Astrocyte (in vitro differentiated cells and primary cell): ENCODE data around the gene CTNNB1. TPM values are rescaled to one million over a fixed set of nuclear protein-coding genes. Genes with fewer than 3 reads are reported as not detected.

Experiments used
- DNase-seq: peaks from one replicate; pipeline ENCODE4 v3.0.0-alpha.2; 2010; ENCODE audit warnings: low read depth
- FAIRE-seq: peaks from 2 replicates; lab custom pipeline; 2011; peaks lifted over from hg19 to GRCh38; lab: Jason Lieb, UNC
- H2AFZ ChIP-seq: 2 replicates; pipeline ENCODE4 v1.6.0; 2012; ENCODE audit warnings: low read depth, low read length, inconsistent platforms
- H3K27ac ChIP-seq: 2 replicates; pipeline ENCODE4 v1.5.1; 2011; ENCODE audit warnings: low read depth, low read length, inconsistent platforms
- H3K27me3 ChIP-seq: 2 replicates; pipeline ENCODE4 v1.6.0; 2011; ENCODE audit warnings: low read length, inconsistent platforms; ENCODE audit not compliant: insufficient read depth
- H3K36me3 ChIP-seq: 2 replicates; pipeline ENCODE4 v1.5.1; 2011; ENCODE audit warnings: low read length, inconsistent platforms; ENCODE audit not compliant: insufficient read depth
- H3K4me1 ChIP-seq: 2 replicates; pipeline ENCODE4 v1.5.1; 2011; ENCODE audit warnings: low read length, inconsistent platforms; ENCODE audit not compliant: insufficient read depth
- H3K4me2 ChIP-seq: 2 replicates; pipeline ENCODE4 v1.6.0; 2012; ENCODE audit warnings: low read length, inconsistent platforms
- H3K4me3 ChIP-seq: 2 replicates; pipeline ENCODE4 v1.5.1; 2011; ENCODE audit warnings: low read depth, mild to moderate bottlenecking, low read length, inconsistent platforms; ENCODE audit not compliant: insufficient read depth
- H3K79me2 ChIP-seq: 2 replicates; pipeline ENCODE4 v1.6.0; 2012; ENCODE audit warnings: mild to moderate bottlenecking, low read length, inconsistent platforms; ENCODE audit not compliant: insufficient read depth
- H3K9ac ChIP-seq: 2 replicates; pipeline ENCODE4 v1.6.0; 2012; ENCODE audit warnings: mild to moderate bottlenecking, low read length, inconsistent platforms
- H3K9me3 ChIP-seq: 2 replicates; pipeline ENCODE4 v1.5.1; 2012; ENCODE audit warnings: low read depth, mild to moderate bottlenecking, low read length, inconsistent platforms; ENCODE audit not compliant: insufficient read depth
- H4K20me1 ChIP-seq: 2 replicates; pipeline ENCODE4 v1.6.0; 2012; ENCODE audit warnings: low read length, inconsistent platforms; ENCODE audit not compliant: insufficient read depth
- H3K27ac Mint-ChIP-seq: one replicate; pipeline ENCODE4 v1.8.0; 2021; ENCODE audit warnings: mild to moderate bottlenecking, mixed read lengths; ENCODE audit not compliant: unreplicated experiment
- H3K27me3 Mint-ChIP-seq: one replicate; pipeline ENCODE4 v1.8.0; 2021; ENCODE audit warnings: low read depth, mixed read lengths; ENCODE audit not compliant: unreplicated experiment
- H3K36me3 Mint-ChIP-seq: one replicate; pipeline ENCODE4 v1.8.0; 2021; ENCODE audit warnings: low read depth, mixed read lengths; ENCODE audit not compliant: unreplicated experiment
- H3K4me1 Mint-ChIP-seq: one replicate; pipeline ENCODE4 v1.8.0; 2021; ENCODE audit warnings: low read depth, mixed read lengths; ENCODE audit not compliant: unreplicated experiment
- H3K4me3 Mint-ChIP-seq: one replicate; pipeline ENCODE4 v1.8.0; 2021; ENCODE audit warnings: mild to moderate bottlenecking, moderate library complexity, mixed read lengths; ENCODE audit not compliant: unreplicated experiment
- H3K9me3 Mint-ChIP-seq: one replicate; pipeline ENCODE4 v1.8.0; 2021; ENCODE audit warnings: mild to moderate bottlenecking, mixed read lengths; ENCODE audit not compliant: unreplicated experiment
- EZH2 ChIP-seq: IDR thresholded peaks from 2 replicates; pipeline ENCODE4 v1.6.1; 2012; ENCODE audit warnings: mild to moderate bottlenecking, low read length, inconsistent platforms; ENCODE audit not compliant: insufficient read depth
- total RNA-seq: library from RNA; stranded (reverse); gene quantifications from 2 replicates; pipeline ENCODE4 v1.2.1, GENCODE V29; 2021
- TF ChIP-seq, protein P1 (sequence below): IDR thresholded peaks from 2 replicates; pipeline ENCODE4 v1.5.1; 2011; ENCODE audit warnings: low read depth, mild to moderate bottlenecking, inconsistent platforms, low read length, moderate library complexity; ENCODE audit not compliant: insufficient read depth

The CTNNB1 gene
- total RNA-seq, 1 donor from 2014 or later, result 656 TPM

DNA sequence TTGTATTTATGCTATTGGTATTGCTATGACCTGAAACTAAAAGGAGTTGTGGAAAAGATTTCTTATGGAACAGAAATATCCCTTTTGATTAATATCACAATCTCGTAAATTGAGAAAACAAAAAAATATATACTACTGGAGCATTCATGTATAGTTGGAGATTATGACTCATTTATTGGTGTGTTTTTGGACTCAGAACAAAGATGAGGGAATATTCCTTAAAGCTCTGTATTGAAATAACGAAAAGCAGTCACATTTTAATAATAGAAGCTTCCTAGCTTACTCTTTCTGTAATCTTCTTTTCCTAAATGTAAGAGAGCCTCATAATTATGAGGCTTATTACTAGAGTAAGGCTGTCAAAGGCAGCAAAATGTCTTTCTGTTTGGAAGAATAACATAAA is 14.3 kb downstream of the CTNNB1 start:
- DNase-seq, result no peak
- no peak overlapping the region for H3K27ac ChIP-seq
- no peaks in the 10 kb centered on the region for H3K9me3 ChIP-seq
- no peak overlapping the region for H3K9ac ChIP-seq
- peaks cover 100% of the 10 kb centered on the region for H3K79me2 ChIP-seq
- no peak overlapping the region for H2AFZ ChIP-seq
- Mint-ChIP-seq H3K4me3 (no peak overlapping the region), H3K27ac (no peak overlapping the region), H3K36me3 (no peaks in the 10 kb centered on the region), H3K9me3 (no peaks in the 10 kb centered on the region), H3K27me3 (no peaks in the 10 kb centered on the region), H3K4me1 (peaks cover 34% of the 10 kb centered on the region)
- peaks cover 98% of the 10 kb centered on the region for H4K20me1 ChIP-seq
- H3K4me1 ChIP-seq, result peaks cover 3% of the 10 kb centered on the region
- H3K4me2 ChIP-seq, result no peak overlapping the region
- TF ChIP-seq, protein P1, sequence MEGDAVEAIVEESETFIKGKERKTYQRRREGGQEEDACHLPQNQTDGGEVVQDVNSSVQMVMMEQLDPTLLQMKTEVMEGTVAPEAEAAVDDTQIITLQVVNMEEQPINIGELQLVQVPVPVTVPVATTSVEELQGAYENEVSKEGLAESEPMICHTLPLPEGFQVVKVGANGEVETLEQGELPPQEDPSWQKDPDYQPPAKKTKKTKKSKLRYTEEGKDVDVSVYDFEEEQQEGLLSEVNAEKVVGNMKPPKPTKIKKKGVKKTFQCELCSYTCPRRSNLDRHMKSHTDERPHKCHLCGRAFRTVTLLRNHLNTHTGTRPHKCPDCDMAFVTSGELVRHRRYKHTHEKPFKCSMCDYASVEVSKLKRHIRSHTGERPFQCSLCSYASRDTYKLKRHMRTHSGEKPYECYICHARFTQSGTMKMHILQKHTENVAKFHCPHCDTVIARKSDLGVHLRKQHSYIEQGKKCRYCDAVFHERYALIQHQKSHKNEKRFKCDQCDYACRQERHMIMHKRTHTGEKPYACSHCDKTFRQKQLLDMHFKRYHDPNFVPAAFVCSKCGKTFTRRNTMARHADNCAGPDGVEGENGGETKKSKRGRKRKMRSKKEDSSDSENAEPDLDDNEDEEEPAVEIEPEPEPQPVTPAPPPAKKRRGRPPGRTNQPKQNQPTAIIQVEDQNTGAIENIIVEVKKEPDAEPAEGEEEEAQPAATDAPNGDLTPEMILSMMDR, result no peak
- TF ChIP-seq EZH2, result no peak
- no peaks in the 10 kb centered on the region for H3K36me3 ChIP-seq
- no peak for FAIRE-seq
- H3K4me3 ChIP-seq, result no peak overlapping the region
- H3K27me3 ChIP-seq, result no peaks in the 10 kb centered on the region

GRCh38 chr3:41216422-41216821 is 17.1 kb downstream of the CTNNB1 start:
- H4K20me1 ChIP-seq, result peaks cover 99% of the 10 kb centered on the region
- no peak overlapping the region for H3K27ac Mint-ChIP-seq
- FAIRE-seq (no peak), DNase-seq (no peak)
- peaks cover 34% of the 10 kb centered on the region for H3K4me1 Mint-ChIP-seq
- peaks cover 100% of the 10 kb centered on the region for H3K79me2 ChIP-seq
- H2AFZ ChIP-seq, result no peak overlapping the region
- no peaks in the 10 kb centered on the region for H3K9me3 ChIP-seq
- no peaks in the 10 kb centered on the region for H3K9me3 Mint-ChIP-seq
- peaks cover 3% of the 10 kb centered on the region for H3K4me1 ChIP-seq
- H3K27me3 ChIP-seq, result no peaks in the 10 kb centered on the region
- H3K4me2 ChIP-seq, result no peak overlapping the region
- no peaks in the 10 kb centered on the region for H3K36me3 ChIP-seq
- no peak for TF ChIP-seq EZH2
- TF ChIP-seq, protein P1, result no peak
- H3K36me3 Mint-ChIP-seq, result no peaks in the 10 kb centered on the region
- H3K4me3 ChIP-seq, result no peak overlapping the region
- no peak overlapping the region for H3K27ac ChIP-seq
- no peaks in the 10 kb centered on the region for H3K27me3 Mint-ChIP-seq
- no peak overlapping the region for H3K9ac ChIP-seq
- H3K4me3 Mint-ChIP-seq, result no peak overlapping the region

GRCh38 chr3:41216993-41217392 is 17.7 kb downstream of the CTNNB1 start:
- no peaks in the 10 kb centered on the region for H3K9me3 ChIP-seq
- TF ChIP-seq, protein P1, result no peak
- TF ChIP-seq EZH2, result no peak
- H3K4me1 ChIP-seq, result peaks cover 3% of the 10 kb centered on the region
- H3K27ac Mint-ChIP-seq, result no peak overlapping the region
- H3K4me2 ChIP-seq, result no peak overlapping the region
- H3K9me3 Mint-ChIP-seq, result no peaks in the 10 kb centered on the region
- H3K79me2 ChIP-seq, result peaks cover 100% of the 10 kb centered on the region
- peaks cover 99% of the 10 kb centered on the region for H4K20me1 ChIP-seq
- H3K4me1 Mint-ChIP-seq, result peaks cover 40% of the 10 kb centered on the region
- H3K4me3 Mint-ChIP-seq, result no peak overlapping the region
- FAIRE-seq, result no peak
- no peak overlapping the region for H2AFZ ChIP-seq
- no peaks in the 10 kb centered on the region for H3K36me3 Mint-ChIP-seq
- H3K27me3 Mint-ChIP-seq, result no peaks in the 10 kb centered on the region
- H3K4me3 ChIP-seq, result no peak overlapping the region
- H3K27me3 ChIP-seq, result no peaks in the 10 kb centered on the region
- H3K27ac ChIP-seq, result no peak overlapping the region
- no peaks in the 10 kb centered on the region for H3K36me3 ChIP-seq
- no peak for DNase-seq
- no peak overlapping the region for H3K9ac ChIP-seq
